M059J (cell line): ENCODE measurements around the gene HSPA6. TPM values are rescaled to one million over a fixed set of nuclear protein-coding genes. Genes with fewer than 3 reads are reported as not detected.
A peak's percentile ranks its signal among the peaks of the same experiment; 100 is the strongest.
"Not testable (repeated sequence)": the region's sequence is repeated elsewhere in the genome, so short reads cannot be mapped to it uniquely, and the experiment has no call there.

Experiments
- DNase-seq: peaks from one replicate; pipeline ENCODE4 v3.0.0-alpha.2; 2012; ENCODE audit warnings: low read depth
- total RNA-seq: library from RNA; depleted of rRNA; stranded (reverse); fragments of >200 nt; shearing (Covaris generic); gene quantifications from 2 replicates; pipeline ENCODE4 v1.2.3, GENCODE V29; 2014

The HSPA6 gene
- total RNA-seq, 1 experiment from 2014 or later: 0.44 TPM

GRCh38 chr1:161532644-161533567 lies 8.6 kb downstream of the HSPA6 start:
- DNase-seq: peak; percentile 37

- DNase-seq: not testable (repeated sequence)
These were observed 12.8 kb downstream of the HSPA6 start for GRCh38 chr1:161537068-161537669.

GRCh38 chr1:161538925-161539479 lies 14.7 kb downstream of the HSPA6 start:
- DNase-seq: not testable (repeated sequence)

- DNase-seq: peak; percentile 88
These were observed 15.6 kb downstream of the HSPA6 start for GRCh38 chr1:161539731-161540569.

- not testable (repeated sequence) for DNase-seq
These were observed 16.2 kb downstream of the HSPA6 start for GRCh38 chr1:161540570-161540960.

GRCh38 chr1:161542091-161542559 lies 17.8 kb downstream of the HSPA6 start:
- DNase-seq: not testable (repeated sequence)

- not testable (repeated sequence) for DNase-seq
These were observed 18.8 kb downstream of the HSPA6 start for GRCh38 chr1:161543125-161543524.

GRCh38 chr1:161545005-161545731 lies 20.8 kb downstream of the HSPA6 start:
- not testable (repeated sequence) for DNase-seq

- DNase-seq: not testable (repeated sequence)
These were observed 23.8 kb downstream of the HSPA6 start for GRCh38 chr1:161547995-161548741.

GRCh38 chr1:161548749-161549406 lies 24.5 kb downstream of the HSPA6 start:
- DNase-seq: not testable (repeated sequence)

- DNase-seq: no peak
These were observed 25.3 kb downstream of the HSPA6 start, which contains the start of gene FCGR3A for GRCh38 chr1:161549652-161550051. TSS of gene FCGR3A (minus strand) at chr1:161549818. CDS start at chr1:161549736, 82 bp downstream.

GRCh38 chr1:161550942-161551341 lies 26.6 kb downstream of the HSPA6 start:
- DNase-seq: not testable (repeated sequence)

- DNase-seq: not testable (repeated sequence)
These were observed 29.3 kb downstream of the HSPA6 start for GRCh38 chr1:161553631-161554030.

GRCh38 chr1:161554340-161554739 lies 30.0 kb downstream of the HSPA6 start:
- not testable (repeated sequence) for DNase-seq

- peak; percentile 55 for DNase-seq
These were observed 30.6 kb downstream of the HSPA6 start for GRCh38 chr1:161554815-161555417.

- DNase-seq: not testable (repeated sequence)
These were observed 31.8 kb downstream of the HSPA6 start for GRCh38 chr1:161556143-161556542.

- not testable (repeated sequence) for DNase-seq
These were observed 32.6 kb downstream of the HSPA6 start for GRCh38 chr1:161556990-161557389.

- not testable (repeated sequence) for DNase-seq
These were observed 33.4 kb downstream of the HSPA6 start for GRCh38 chr1:161557506-161558450.
